Pancreas (tissue), 10 donors: ENCODE data around the gene HLA-G. TPM values are rescaled to one million over a fixed set of nuclear protein-coding genes. Genes with fewer than 3 reads are reported as not detected.

Experiments
- ATAC-seq, 4 donors: fragments of 200-7000 bp; cut with Tn5 transposase; one replicate each; pipeline versions ENCODE4 v1.8.0 to v1.9.1; 2020; ENCODE audit warnings: mild to moderate bottlenecking in 4 of 4, moderate library complexity in 4 of 4
- DNase-seq, 6 donors: peaks; one replicate each; pipeline ENCODE4 v3.0.0-alpha.2; 2020
- FAIRE-seq: peaks from 2 replicates; lab custom pipeline; 2012; peaks lifted over from hg19 to GRCh38; lab: Jason Lieb, UNC
- H3K27ac ChIP-seq, 4 donors: fragments of 200-600 bp; sonication (generic); 1 replicate in 3 of 4; 2 replicates in 1 of 4; pipeline versions ENCODE4 v1.5.0 to v1.8.0; 2020
- H3K27me3 ChIP-seq, 4 donors: fragments of 200-600 bp; one replicate each; pipeline ENCODE4 v1.8.0; 2021
- H3K36me3 ChIP-seq, 3 donors: fragments of 200-600 bp; sonication (generic) in 1 of 3; one replicate each; pipeline versions ENCODE4 v1.5.0 to v1.8.0; 2020 to 2021
- H3K4me1 ChIP-seq, 3 donors: fragments of 200-600 bp; one replicate each; pipeline ENCODE4 v1.8.0; 2021
- H3K4me3 ChIP-seq, 4 donors: fragments of 200-600 bp; sonication (generic) in 2 of 4; one replicate each; pipeline versions ENCODE4 v1.5.0 to v1.8.0; 2020 to 2021
- H3K9me3 ChIP-seq, 4 donors: fragments of 200-600 bp; one replicate each; pipeline ENCODE4 v1.8.0; 2021
- WGBS, 2 donors: extraction: QIAGEN DNeasy Blood & Tissue Kit; methylation state at CpG; one replicate each; pipeline ENCODE4 v1.1.7; 2013; 5-methylcytosine and 5-hydroxymethylcytosine counted together
- intact Hi-C, 3 donors: fragments of 100-400 bp; cut with DNase I; formaldehyde crosslinking; loops; one replicate each; pipeline versions ENCODE4 v1.11.1 to v1.14.2; 2022
- polyA plus RNA-seq, 2 donors: library from polyadenylated mRNA; stranded (reverse); fragments of 200-250 nt; gene quantifications; one replicate each; pipeline ENCODE4 v1.2.3, GENCODE V29; 2013
- total RNA-seq, 6 donors: library from RNA; stranded (reverse); fragmentation: NEBNext Ultra II Directional in 4 of 6; extraction: Animal tissue kit (Norgen Biotek cat#: 25700) in 4 of 6; gene quantifications; one replicate each; pipeline versions ENCODE4 v1.2.1 to v1.2.4, GENCODE V29; 2021 to 2023
- TF ChIP-seq, protein P1 (sequence below), 4 donors: fragments of 200-600 bp; sonication (generic) in 3 of 4; IDR thresholded peaks; one replicate each; pipeline versions ENCODE4 v1.5.0 to v1.8.0; 2021; ENCODE audit warnings: antibody characterized with exemption in 4 of 4
- donor health status: healthy with polysubstance abuse.
- donor health status: DM: no; HTN: no; CAD: no; lungs with moderate emphysema.
- donor health status: DM: no; HTN: no; CAD: no.
- donor health status: control.
- donor health status: control.
- donor health status: Bipolar disorder and iron deficiency.
- donor health status: DM: yes; HTN: yes; CAD: no.
- donor health status: DM: no; HTN: no; CAD: no.
- donor health status: DM: no; HTN: no; CAD: no.
- donor health status: DM: yes; HTN: yes; CAD: no.

The HLA-G gene
- total and polyA plus RNA-seq, 8 donors, result 0.12 to 0.52 (median 0.25) TPM; not detected in 2

GRCh38 chr6:29847871-29848630 lies 20.4 kb downstream of the HLA-G start:
- intact Hi-C loops, result loop anchor here in 1 of 3 donors (2.0 kb wide), 1 partner anchor 165 kb away; no protein-coding TSS in a partner anchor
- FAIRE-seq (no peak), DNase-seq (peak; percentile 53 to 94 (median 80)), ATAC-seq (peak; percentile 91 to 99 (median 96))
- Histone ChIP-seq H3K27me3 (peaks cover 0 to 20% (median 4%) of the 10 kb centered on the region in 4 donors), H3K36me3 (no peaks in the 10 kb centered on the region), H3K4me3 (no peak overlapping the region), H3K4me1 (no peaks in the 10 kb centered on the region), H3K9me3 (no peaks in the 10 kb centered on the region), H3K27ac (no peak overlapping the region)
- TF ChIP-seq, protein P1, sequence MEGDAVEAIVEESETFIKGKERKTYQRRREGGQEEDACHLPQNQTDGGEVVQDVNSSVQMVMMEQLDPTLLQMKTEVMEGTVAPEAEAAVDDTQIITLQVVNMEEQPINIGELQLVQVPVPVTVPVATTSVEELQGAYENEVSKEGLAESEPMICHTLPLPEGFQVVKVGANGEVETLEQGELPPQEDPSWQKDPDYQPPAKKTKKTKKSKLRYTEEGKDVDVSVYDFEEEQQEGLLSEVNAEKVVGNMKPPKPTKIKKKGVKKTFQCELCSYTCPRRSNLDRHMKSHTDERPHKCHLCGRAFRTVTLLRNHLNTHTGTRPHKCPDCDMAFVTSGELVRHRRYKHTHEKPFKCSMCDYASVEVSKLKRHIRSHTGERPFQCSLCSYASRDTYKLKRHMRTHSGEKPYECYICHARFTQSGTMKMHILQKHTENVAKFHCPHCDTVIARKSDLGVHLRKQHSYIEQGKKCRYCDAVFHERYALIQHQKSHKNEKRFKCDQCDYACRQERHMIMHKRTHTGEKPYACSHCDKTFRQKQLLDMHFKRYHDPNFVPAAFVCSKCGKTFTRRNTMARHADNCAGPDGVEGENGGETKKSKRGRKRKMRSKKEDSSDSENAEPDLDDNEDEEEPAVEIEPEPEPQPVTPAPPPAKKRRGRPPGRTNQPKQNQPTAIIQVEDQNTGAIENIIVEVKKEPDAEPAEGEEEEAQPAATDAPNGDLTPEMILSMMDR (IDR thresholded peaks at IDR 0.05), result peak; percentile 66 to 87 (median 78)
- WGBS, 2 donors, result 6 to 8% methylated on average over 14 of the region's 14 CpGs

GRCh38 chr6:29850011-29850553 lies 22.5 kb downstream of the HLA-G start:
- ATAC-seq, result peak in 2 of 4 donors; percentile 29 to 44
- peaks cover 0 to 20% (median 2%) of the 10 kb centered on the region in 4 donors for H3K27me3 ChIP-seq

GRCh38 chr6:29851190-29851589 lies 23.6 kb downstream of the HLA-G start:
- peaks cover 0 to 17% (median 2%) of the 10 kb centered on the region in 4 donors for H3K27me3 ChIP-seq
- H3K27ac ChIP-seq, result no peak overlapping the region
- intact Hi-C loops, result loop anchor here in 2 of 3 donors (5.0 to 10.0 kb wide), 2 partner anchors 164 to 166 kb away; no protein-coding TSS in a partner anchor
- H3K9me3 ChIP-seq, result no peaks in the 10 kb centered on the region
- no peak for ATAC-seq
- H3K4me1 ChIP-seq, result no peaks in the 10 kb centered on the region
- 73 to 86% methylated on average over 3 of the region's 3 CpGs for WGBS, 2 donors
- TF ChIP-seq, protein P1 (IDR thresholded peaks at IDR 0.05), result no peak
- DNase-seq, result no peak
- H3K36me3 ChIP-seq, result no peaks in the 10 kb centered on the region
- no peak overlapping the region for H3K4me3 ChIP-seq
- FAIRE-seq, result no peak

More at GRCh38 chr6:29850011-29850553, 22.5 kb downstream of the HLA-G start:
- intact Hi-C loops, result loop anchor here in 2 of 3 donors (5.0 to 10.0 kb wide), 2 partner anchors 165 to 167 kb away; no protein-coding TSS in a partner anchor
- Histone ChIP-seq H3K36me3 (no peaks in the 10 kb centered on the region), H3K4me1 (no peaks in the 10 kb centered on the region), H3K4me3 (peak overlapping the region in 1 of 4 donors; percentile 9), H3K27ac (no peak overlapping the region), H3K9me3 (no peaks in the 10 kb centered on the region)
- 19 to 20% methylated on average over 37 to 38 of the region's 38 CpGs for WGBS, 2 donors
- no peak for FAIRE-seq
- DNase-seq, result peak in 2 of 6 donors; percentile 12 to 42
- TF ChIP-seq, protein P1 (IDR thresholded peaks at IDR 0.05), result no peak

GRCh38 chr6:29853245-29853644 lies 25.6 kb downstream of the HLA-G start:
- FAIRE-seq, result no peak
- TF ChIP-seq, protein P1 (IDR thresholded peaks at IDR 0.05), result no peak
- intact Hi-C loops, result loop anchor here in 2 of 3 donors (5.0 to 10.0 kb wide), 2 partner anchors 162 to 164 kb away; no protein-coding TSS in a partner anchor
- H3K4me3 ChIP-seq, result no peak overlapping the region
- H3K27ac ChIP-seq, result no peak overlapping the region
- peaks cover 0 to 9% (median 2%) of the 10 kb centered on the region in 4 donors for H3K27me3 ChIP-seq
- WGBS, 2 donors, result 55 to 70% methylated on average over 2 of the region's 2 CpGs
- DNase-seq, result no peak
- H3K4me1 ChIP-seq, result no peaks in the 10 kb centered on the region
- H3K36me3 ChIP-seq, result no peaks in the 10 kb centered on the region
- no peak for ATAC-seq
- no peaks in the 10 kb centered on the region for H3K9me3 ChIP-seq
